HL-60 (cell line): ENCODE results near the gene NAALADL2.

Experiments used
- GABPA ChIP-seq: IDR thresholded peaks from 2 replicates; pipeline ENCODE4 v1.6.1; 2012; ENCODE audit warnings: low read depth
- POLR2AphosphoS5 ChIP-seq: IDR thresholded peaks from 2 replicates; pipeline ENCODE4 v1.6.1; 2012; ENCODE audit warnings: low read depth
- TF ChIP-seq, protein P1 (sequence below): IDR thresholded peaks from one replicate; pipeline ENCODE4 v1.5.1; 2011; ENCODE audit warnings: low read length, control low read depth, inconsistent platforms; ENCODE audit not compliant: insufficient read depth

GRCh38 chr3:175098644-175099043, 239.5 kb downstream of the NAALADL2 start:
- TF ChIP-seq, protein P1, sequence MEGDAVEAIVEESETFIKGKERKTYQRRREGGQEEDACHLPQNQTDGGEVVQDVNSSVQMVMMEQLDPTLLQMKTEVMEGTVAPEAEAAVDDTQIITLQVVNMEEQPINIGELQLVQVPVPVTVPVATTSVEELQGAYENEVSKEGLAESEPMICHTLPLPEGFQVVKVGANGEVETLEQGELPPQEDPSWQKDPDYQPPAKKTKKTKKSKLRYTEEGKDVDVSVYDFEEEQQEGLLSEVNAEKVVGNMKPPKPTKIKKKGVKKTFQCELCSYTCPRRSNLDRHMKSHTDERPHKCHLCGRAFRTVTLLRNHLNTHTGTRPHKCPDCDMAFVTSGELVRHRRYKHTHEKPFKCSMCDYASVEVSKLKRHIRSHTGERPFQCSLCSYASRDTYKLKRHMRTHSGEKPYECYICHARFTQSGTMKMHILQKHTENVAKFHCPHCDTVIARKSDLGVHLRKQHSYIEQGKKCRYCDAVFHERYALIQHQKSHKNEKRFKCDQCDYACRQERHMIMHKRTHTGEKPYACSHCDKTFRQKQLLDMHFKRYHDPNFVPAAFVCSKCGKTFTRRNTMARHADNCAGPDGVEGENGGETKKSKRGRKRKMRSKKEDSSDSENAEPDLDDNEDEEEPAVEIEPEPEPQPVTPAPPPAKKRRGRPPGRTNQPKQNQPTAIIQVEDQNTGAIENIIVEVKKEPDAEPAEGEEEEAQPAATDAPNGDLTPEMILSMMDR, result no peak
- TF ChIP-seq POLR2AphosphoS5 (no peak), GABPA (no peak)
